ENCODE measurements around the gene HECW1.
A peak's percentile ranks its signal among the peaks of the same experiment; 100 is the strongest.
"Not testable (repeated sequence)": the region's sequence is repeated elsewhere in the genome, so short reads cannot be mapped to it uniquely, and the experiment has no call there.

The HECW1 gene

GRCh38 chr7:43208242-43208641 is 95.8 kb downstream of the HECW1 start:
- no peak for DNase-seq (ENCODE audit: low spot score)

DNA sequence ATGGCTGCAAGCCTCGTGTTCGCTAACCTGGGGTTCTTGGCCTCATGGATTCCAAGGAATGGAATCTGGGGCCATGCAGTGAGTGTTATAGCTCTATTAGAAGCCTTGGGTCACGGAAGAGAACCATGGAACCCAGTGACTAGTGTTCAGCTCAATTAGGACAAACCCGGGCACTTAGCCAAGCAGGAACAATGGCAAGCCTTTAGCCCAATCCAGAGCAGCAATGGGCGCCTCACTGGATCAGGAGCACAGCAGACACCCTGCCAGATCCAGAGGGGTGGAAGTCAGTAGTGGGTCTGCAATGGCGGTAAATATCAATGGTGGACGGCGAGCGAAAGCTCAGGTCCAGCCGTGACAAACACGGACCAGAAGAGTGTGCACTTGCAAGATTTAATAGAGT is 98.1 kb downstream of the HECW1 start:
- DNase-seq (ENCODE audit: low spot score) = not testable (repeated sequence)

DNA sequence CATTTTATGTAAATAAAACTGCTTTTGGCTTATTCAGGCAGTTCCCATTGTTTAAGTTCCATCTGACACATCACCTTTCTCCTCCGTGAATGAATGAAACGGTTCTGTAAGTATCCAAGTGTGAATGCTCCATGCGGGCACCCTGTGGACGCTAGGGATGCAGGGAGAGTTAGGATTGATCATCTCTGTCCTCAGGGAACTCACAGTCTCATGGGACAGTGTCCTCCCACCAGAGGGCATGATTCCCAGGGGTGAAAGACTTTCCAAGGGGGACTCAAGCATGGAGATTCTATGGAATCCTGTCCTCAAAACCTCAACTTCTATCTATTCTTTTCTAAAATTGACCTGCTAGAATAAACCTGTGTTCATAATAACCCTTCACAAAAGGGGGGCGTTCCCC is 98.8 kb downstream of the HECW1 start:
- DNase-seq (ENCODE audit: low spot score) = no peak

- no peak for DNase-seq (ENCODE audit: low spot score)
These were observed 99.2 kb downstream of the HECW1 start for GRCh38 chr7:43211693-43212092.

DNA sequence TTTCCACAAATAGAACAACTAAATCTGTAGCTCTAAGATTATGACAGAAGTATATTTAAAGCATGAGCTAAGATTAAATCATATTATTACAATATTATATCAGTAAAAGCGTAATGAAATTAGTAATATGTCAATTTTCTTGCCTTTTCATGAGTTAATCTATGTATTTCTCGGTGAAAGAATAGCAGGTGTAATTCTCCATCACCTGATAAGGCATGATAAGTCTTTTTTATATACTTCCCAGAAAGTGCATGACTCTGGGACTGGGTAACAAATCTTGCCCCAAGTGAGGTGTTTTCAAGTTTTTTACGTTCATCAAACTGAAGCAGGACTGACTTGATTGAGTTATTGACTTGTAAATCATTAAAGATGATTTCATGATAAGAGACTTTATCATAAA is 100.5 kb downstream of the HECW1 start:
- DNase-seq (ENCODE audit: low spot score) = no peak

DNA sequence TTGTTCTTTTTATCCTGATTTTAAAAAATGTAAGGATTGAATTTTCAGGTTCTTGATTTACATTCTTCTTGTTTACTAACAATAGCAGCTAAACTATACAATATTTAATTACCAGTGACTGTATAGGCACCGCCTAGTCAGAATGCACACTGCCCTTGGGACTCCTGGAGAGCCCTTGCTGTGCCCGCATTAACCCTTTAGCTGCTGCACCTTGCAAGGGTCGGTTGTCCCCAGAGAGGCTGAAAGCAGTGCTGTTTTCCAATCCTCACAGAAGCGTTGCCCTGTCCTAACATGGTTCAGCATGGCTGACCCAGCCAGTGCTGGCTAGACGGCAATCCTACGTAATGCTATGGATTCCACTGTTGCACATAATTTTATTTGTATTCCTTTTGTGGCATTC is 102.6 kb downstream of the HECW1 start:
- DNase-seq (ENCODE audit: low spot score) = no peak

- DNase-seq (ENCODE audit: low spot score) = no peak
These were observed 104.6 kb downstream of the HECW1 start for GRCh38 chr7:43217055-43217454.

DNA sequence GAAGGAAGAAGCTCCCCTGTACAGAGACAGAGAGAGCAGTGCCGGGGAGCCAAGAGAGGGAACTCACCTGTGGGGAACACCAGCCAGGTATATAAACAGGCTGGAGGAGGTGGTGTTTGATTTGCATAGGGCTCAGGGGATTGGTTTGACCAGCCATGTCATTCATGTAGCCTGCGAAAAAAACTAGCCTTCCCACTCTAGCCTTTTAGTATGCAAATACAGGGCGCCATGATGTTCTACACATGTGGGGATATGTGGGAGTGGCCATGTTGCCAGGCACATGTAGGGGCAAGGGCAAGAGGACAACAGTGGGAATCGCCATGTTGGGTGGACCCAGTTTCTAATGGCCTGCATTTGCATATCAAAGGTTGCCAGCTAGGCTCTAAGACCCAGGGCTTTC is 106.5 kb downstream of the HECW1 start:
- not testable (repeated sequence) for DNase-seq (ENCODE audit: low spot score)

GRCh38 chr7:43220250-43220649 is 107.8 kb downstream of the HECW1 start:
- no peak for DNase-seq (ENCODE audit: low spot score)

DNA sequence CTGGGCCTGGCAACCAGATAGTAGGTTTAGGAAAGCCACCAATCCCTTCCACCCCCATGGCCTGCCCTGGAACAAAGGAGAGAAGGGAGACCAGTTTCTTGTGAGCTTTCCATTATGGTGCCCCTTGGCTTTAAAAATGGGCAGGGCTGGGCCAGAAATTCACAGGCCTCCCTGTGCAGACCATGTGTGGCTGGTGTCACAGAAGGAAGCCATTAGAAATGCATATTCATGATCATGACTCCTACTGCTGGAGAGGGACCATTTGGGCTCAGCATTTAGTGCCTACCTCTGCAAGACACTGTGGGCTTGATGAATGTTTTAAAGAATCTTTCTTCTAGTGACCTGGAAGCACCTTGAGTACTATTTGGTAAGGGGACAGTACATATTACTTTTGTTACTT is 108.3 kb downstream of the HECW1 start:
- no peak for DNase-seq (ENCODE audit: low spot score)

DNA sequence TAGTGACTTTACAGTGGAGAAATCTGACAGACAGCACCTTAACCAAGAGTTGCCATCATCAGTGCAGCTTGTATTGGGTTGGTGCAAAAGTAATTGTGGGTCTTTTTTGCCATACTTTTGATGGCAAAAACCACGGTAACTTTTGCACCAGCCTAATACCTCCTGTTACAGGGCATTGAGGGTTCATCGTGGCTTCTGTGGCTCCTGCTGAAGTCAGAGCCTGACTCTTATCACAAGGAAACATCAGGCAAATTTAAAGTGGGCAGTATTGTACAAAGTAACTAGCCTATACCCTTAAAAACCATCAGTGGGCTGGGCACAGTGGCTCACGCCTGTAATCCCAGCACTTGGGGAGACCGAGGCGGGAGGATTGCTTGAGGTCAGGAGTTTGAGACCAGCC is 117.4 kb downstream of the HECW1 start:
- no peak for DNase-seq (ENCODE audit: low spot score)

DNA sequence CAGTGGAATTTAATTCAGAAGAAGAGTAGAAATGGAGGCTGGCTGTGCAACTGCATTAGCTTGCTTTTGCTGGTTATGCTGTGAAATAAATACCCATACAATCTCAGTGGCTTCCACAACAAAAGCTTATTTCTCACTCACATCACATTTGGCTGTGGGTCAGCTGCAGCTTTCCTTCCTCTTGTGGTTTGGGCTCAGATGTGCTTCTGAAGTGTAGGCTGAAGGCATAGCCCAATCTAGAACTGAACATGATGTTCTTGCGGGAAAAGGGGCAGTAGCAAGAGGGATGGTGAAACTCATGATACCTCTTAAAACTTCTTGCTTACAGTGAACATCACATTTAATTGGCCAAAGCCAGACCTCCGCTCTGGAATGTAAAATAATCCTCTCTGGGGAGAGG is 119.9 kb downstream of the HECW1 start:
- no peak for DNase-seq (ENCODE audit: low spot score)

GRCh38 chr7:43234073-43234472 is 121.6 kb downstream of the HECW1 start:
- DNase-seq (ENCODE audit: low spot score) = no peak

DNA sequence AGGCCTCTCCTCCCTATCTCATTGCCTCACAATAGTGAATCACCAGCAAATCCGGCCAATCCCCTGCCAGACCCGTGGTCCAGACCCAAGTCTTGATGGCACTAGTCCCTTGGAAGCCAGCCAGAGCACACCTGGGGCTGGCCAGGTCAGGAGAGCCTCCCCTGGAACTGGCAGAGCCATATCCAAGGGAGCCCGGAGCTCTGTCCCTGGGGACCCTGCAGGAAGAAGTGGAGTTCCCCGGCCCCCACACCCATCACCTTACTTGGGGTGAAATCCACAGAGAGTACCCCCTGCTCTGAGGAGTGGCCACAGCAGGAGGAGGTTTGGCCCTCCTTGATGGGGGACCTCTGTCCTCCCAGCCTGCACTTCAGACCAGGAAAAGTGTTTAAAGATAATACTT is 122.5 kb downstream of the HECW1 start:
- no peak for DNase-seq (ENCODE audit: low spot score)

GRCh38 chr7:43240565-43240964 is 128.1 kb downstream of the HECW1 start:
- DNase-seq (ENCODE audit: low spot score) = no peak

GRCh38 chr7:43242628-43243255 is 130.3 kb downstream of the HECW1 start:
- no peak for DNase-seq (ENCODE audit: low spot score)

DNA sequence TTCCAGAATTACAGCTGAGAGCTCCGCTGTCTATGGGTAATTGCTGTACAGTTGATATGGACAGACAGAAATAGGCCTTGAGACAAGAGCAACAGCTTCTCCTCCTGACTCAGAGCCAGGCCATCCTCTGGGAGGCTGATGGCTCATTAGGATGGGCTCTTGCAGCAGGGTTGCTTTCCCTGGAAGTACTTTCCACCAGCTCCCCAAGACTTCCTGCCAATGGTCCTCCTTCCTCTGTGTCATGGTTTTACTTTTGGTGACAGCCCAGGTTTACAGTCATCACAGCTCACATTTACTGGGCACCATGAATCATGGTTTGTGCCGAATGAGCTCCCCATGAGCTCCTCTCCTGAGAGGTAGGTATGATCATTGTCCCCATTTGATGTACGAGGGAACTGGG is 131.8 kb downstream of the HECW1 start:
- DNase-seq (ENCODE audit: low spot score) = no peak

DNA sequence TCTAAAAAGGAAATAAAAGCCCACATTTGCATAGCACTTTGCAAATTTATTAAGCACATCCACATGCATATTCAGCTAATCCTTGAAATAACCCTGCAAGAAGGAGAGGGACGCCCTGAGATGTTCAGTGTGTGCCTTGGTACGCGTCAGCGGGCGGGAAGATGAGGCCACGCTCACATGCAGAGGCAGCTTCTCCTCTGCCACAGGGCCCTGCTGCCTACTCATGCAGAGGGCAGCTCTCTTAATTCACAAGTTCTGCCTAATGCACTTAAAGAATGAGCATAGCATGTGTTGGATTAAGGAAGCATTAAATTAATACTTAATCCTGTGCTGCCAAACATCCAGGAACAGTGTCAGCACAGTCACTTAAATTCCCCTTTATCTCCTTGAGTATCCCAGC is 132.3 kb downstream of the HECW1 start:
- no peak for DNase-seq (ENCODE audit: low spot score)

- DNase-seq (ENCODE audit: low spot score) = no peak
These were observed 135.3 kb downstream of the HECW1 start for GRCh38 chr7:43247757-43248156.

- no peak for DNase-seq (ENCODE audit: low spot score)
These were observed 136.1 kb downstream of the HECW1 start for GRCh38 chr7:43248553-43248952.

DNA sequence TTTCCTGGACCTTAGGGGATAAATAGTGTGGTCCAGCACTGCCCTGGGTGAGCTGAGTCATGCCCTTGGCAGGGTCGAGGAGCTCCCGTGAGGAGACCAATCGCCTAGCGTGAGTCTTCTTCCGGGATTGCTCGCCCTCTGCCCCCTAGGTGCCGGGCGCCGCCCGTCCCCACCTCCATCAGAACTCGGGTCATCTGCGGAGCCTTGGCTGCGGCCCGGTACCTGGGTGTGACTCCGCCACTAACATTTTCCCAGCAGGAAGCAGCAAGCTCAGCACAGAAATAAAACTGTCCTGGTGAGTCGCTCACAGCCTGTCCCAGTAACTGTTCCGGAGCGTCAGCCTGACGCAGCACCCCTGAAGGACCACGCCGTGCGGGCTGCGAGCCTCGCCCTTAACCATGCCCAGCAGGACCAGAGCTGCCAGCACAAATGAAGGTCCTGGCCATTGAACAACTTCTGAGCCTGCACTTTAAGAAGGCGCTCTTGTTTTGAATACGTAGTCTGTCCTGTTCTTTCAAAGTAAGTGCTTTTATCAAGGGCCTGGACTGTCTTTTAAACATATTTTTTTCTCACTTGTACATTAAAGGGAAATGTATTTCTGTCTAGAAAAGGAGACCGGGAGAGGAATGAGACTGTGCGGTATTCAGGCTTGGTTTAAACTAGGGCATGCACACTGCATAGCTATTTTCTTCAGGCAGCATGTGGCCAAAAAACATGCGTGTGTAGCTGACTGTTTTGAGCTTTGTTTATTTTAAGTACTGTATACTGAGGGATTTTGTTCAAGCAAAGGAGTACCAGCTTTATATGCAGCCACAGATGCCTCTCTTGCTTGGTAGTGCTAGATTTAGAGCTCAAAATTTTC is 136.7 kb downstream of the HECW1 start:
- no peak for DNase-seq (ENCODE audit: low spot score)

DNA sequence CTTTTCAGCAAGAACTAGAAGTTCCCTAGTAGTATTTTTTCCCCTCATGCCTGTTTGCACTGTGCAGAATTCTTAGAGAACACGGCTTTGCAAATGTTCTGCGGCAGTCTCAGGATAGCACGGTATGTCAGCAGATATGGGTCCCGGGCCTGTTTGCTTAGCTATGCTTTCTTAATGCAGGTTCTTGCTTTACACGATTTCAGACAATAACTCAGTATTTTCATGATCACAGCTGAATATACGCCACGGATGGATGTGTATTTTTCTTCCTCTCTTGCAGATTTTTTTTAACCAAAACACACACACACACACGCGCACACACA is 137.3 kb downstream of the HECW1 start:
- DNase-seq (ENCODE audit: low spot score) = no peak

- DNase-seq (ENCODE audit: low spot score) = peak; percentile 89
These were observed 148.8 kb downstream of the HECW1 start for GRCh38 chr7:43260980-43261878.
